Lower leg skin (tissue), 4 donors: ENCODE measurements around the gene CRIP3. TPM values are rescaled to one million over a fixed set of nuclear protein-coding genes. Genes with fewer than 3 reads are reported as not detected.

Experiments
- DNase-seq, 2 donors: peaks; one replicate each; pipeline ENCODE4 v3.0.0-alpha.2; 2019; ENCODE audit warnings: low spot score in 2 of 2
- H3K4me3 ChIP-seq: fragments of 200-600 bp; sonication (generic); 2 replicates; pipeline ENCODE4 v1.5.1; 2017; ENCODE audit warnings: mild to moderate bottlenecking, low read depth; ENCODE audit not compliant: poor library complexity, severe bottlenecking
- POLR2A ChIP-seq, 2 donors: fragments of 450-650 bp; IDR thresholded peaks; one replicate each; pipeline ENCODE4 v1.6.1; 2016 to 2017; ENCODE audit warnings: antibody characterized with exemption in 2 of 2, mild to moderate bottlenecking in 1 of 2, moderate library complexity in 1 of 2
- WGBS, 2 donors: methylation state at CpG; one replicate each; pipeline ENCODE4 v1.1.5; 2018; 5-methylcytosine and 5-hydroxymethylcytosine counted together
- intact Hi-C: fragments of 100-400 bp; cut with DNase I; formaldehyde crosslinking; loops from one replicate; pipeline ENCODE4 v1.15.0; 2023; ENCODE audit warnings: low total_unique reads
- total RNA-seq, 4 donors: library from RNA; depleted of rRNA; stranded (reverse); fragments of >200 nt; gene quantifications; one replicate each; pipeline ENCODE4 v1.1.0, GENCODE V29; 2016
- TF ChIP-seq, protein P1 (sequence below), 3 donors: fragments of 450-650 bp; IDR thresholded peaks; one replicate each; pipeline ENCODE4 v1.5.1; 2016; ENCODE audit warnings: antibody characterized with exemption in 3 of 3, mild to moderate bottlenecking in 3 of 3, moderate library complexity in 2 of 3

The CRIP3 gene
- total RNA-seq, 4 donors from 2014 or later = 0.30 to 4.5 TPM; not detected in 2

DNA sequence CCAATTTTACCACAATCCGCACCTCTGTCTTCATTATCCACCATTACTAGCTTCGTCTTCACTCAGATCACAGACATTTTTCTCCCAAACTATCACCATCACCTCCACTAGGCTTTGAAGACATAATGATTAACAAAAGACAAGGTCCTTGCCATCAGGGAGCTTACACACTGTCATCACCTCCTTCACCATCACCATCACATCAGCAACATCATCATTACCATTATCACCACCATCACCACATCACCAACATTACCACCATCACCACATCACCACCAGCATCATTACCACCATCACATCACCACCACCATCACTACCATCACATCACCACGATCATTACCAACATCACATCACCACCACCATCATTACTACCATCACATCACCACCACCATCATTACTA lies 14.9 kb downstream of the CRIP3 start:
- DNase-seq = no peak
- no peak for TF ChIP-seq POLR2A (IDR thresholded peaks at IDR 0.05)
- TF ChIP-seq, protein P1, sequence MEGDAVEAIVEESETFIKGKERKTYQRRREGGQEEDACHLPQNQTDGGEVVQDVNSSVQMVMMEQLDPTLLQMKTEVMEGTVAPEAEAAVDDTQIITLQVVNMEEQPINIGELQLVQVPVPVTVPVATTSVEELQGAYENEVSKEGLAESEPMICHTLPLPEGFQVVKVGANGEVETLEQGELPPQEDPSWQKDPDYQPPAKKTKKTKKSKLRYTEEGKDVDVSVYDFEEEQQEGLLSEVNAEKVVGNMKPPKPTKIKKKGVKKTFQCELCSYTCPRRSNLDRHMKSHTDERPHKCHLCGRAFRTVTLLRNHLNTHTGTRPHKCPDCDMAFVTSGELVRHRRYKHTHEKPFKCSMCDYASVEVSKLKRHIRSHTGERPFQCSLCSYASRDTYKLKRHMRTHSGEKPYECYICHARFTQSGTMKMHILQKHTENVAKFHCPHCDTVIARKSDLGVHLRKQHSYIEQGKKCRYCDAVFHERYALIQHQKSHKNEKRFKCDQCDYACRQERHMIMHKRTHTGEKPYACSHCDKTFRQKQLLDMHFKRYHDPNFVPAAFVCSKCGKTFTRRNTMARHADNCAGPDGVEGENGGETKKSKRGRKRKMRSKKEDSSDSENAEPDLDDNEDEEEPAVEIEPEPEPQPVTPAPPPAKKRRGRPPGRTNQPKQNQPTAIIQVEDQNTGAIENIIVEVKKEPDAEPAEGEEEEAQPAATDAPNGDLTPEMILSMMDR (IDR thresholded peaks at IDR 0.05) = no peak
- 92 to 95% methylated on average over 3 of the region's 3 CpGs for WGBS, 2 donors
- intact Hi-C loops = no loop called here
- no peak overlapping the region for H3K4me3 ChIP-seq

DNA sequence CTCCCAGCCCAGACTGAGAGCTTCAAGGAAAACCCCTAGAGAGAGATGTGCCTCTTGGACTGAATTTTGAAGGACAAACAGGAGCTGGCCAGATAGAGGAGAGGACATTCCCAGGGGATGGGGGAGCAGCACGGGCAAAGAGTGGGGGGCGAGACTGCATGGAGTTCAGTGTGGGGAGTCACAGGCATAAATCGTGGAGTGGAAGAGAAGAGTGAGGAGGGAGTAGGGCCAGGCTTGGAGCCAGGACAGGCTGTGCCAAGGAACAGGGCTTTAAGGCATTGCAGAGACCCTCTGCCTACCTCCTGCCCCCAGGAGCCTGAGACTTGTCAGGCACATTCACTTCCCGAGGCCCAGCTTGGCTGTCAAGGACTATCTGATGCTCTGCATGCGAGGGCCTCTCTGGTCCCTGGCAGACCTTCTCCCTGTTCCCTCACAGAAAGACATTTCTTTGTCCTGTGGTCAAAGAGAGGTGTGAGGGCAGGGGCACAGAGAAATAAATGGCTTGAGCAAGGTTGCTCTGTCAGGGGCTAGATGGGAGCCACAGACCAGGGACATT lies 15.8 kb downstream of the CRIP3 start:
- no peak overlapping the region for H3K4me3 ChIP-seq
- intact Hi-C loops = no loop called here
- no peak for TF ChIP-seq POLR2A (IDR thresholded peaks at IDR 0.05)
- TF ChIP-seq, protein P1 (IDR thresholded peaks at IDR 0.05) = no peak
- no peak for DNase-seq
- whole genome bisulfite sequencing, 2 donors = 73 to 80% methylated on average over 5 of the region's 5 CpGs

DNA sequence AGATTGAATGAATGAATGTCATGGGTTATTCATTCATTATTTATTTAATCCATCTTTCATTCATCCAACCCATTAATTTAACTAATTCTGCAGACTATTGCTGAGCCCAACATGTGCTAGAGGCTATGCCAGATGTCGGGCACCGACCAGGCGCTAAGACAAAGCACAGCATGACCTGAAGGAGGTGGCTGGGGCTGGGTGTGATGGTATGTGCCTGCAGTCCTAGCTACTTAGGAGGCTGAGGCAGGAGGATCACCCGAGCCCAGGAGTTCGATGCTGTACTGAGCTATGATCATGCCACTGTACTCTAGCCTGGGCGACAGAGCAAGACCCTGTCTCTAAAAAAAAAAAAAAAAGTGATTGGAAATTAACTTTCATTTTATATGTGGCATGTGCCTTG lies 16.3 kb downstream of the CRIP3 start:
- intact Hi-C loops = no loop called here
- TF ChIP-seq, protein P1 (IDR thresholded peaks at IDR 0.05) = no peak
- TF ChIP-seq POLR2A (IDR thresholded peaks at IDR 0.05) = no peak
- no peak overlapping the region for H3K4me3 ChIP-seq
- no peak for DNase-seq
- 89 to 90% methylated on average over 6 of the region's 6 CpGs for WGBS, 2 donors

DNA sequence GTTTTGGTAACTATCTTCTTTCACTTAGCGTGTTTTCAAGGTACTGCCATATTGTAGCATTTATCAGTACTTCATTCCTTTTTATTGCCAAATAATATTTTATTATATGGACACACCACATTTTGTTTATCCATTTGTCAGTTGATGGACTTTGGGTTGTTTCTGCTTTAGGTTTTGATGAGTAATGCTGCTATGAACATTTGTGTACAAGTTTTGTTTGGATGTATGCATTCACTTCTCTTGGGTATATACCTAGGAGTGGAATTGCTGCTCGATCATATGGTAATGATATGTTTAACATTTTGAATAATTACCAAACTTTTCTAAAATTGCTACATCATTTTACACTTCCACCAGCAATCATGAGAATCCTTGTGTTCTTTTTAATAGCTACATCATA lies 16.9 kb downstream of the CRIP3 start:
- WGBS, 2 donors = 86 to 96% methylated on average over 2 of the region's 2 CpGs
- TF ChIP-seq, protein P1 (IDR thresholded peaks at IDR 0.05) = no peak
- TF ChIP-seq POLR2A (IDR thresholded peaks at IDR 0.05) = no peak
- DNase-seq = no peak
- intact Hi-C loops = no loop called here
- H3K4me3 ChIP-seq = no peak overlapping the region

DNA sequence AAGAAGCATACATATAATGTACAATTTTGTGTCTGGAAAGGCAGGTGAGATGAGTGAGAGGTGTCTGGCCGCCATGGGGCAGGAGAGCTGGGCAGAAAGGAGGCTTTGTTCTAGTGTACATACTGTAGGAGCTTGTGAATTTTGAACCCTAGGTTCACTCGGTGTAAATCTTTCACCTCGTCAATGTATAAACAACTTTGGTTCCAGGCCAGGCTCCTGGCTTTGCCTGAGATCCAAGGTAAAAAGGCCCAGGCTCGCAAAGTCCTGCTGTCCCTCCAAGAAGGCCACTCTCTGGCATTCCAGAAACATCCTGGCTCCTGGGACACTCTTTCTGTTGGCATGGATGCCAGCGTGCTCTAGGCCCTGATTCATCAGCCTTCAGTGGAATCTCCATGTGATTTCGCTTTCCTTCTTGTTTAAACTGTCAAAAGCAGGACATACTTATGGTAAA lies 17.7 kb downstream of the CRIP3 start:
- no peak for TF ChIP-seq POLR2A (IDR thresholded peaks at IDR 0.05)
- WGBS, 2 donors = 81 to 86% methylated on average over 6 of the region's 6 CpGs
- DNase-seq = no peak
- intact Hi-C loops = no loop called here
- no peak overlapping the region for H3K4me3 ChIP-seq

DNA sequence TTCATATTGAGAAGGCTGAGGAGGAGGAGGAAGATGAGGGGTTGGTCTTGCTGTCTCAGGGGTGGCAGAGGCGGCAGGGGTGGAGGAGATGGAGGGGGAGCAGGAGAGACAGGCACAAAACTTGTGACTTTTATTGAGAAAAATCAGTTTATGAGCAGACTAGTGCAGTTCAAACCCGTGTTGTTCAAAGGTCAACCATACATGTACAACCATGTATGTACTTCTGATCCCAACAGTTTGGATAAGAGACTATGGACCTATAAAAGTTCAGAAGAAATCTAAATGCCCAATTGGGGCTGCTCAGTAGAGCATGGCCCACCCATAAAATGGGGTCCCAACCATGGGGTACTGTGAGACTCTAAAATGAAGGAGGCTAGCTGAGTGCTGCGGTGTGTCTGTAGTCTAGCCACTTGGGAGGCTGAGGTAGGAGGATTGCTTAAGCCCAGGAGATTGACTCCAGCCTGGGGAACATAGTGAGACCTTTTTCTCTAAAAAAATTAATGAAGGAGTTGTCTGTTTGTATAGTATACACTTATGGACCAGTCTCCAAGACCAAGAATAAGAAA lies 18.2 kb downstream of the CRIP3 start:
- no peak overlapping the region for H3K4me3 ChIP-seq
- intact Hi-C loops = no loop called here
- WGBS, 2 donors = 63 to 69% methylated on average over 3 of the region's 3 CpGs
- DNase-seq = no peak
- TF ChIP-seq, protein P1 (IDR thresholded peaks at IDR 0.05) = no peak
- TF ChIP-seq POLR2A (IDR thresholded peaks at IDR 0.05) = no peak
